Caki2 (cell line): ENCODE data around the gene CMTM5. TPM values are rescaled to one million over a fixed set of nuclear protein-coding genes. Genes with fewer than 3 reads are reported as not detected.

ENCODE experiments used
- DNase-seq: peaks from one replicate; pipeline ENCODE4 v3.0.0-alpha.2; 2015; ENCODE audit warnings: low read depth
- in situ Hi-C: cut with HindIII; loops from 2 replicates; pipeline ENCODE4 v1.10.0; 2016; ENCODE audit warnings: low sequenced_read_pairs, low pct_unique_long_range_greater_than_20kb, mixed read lengths
- total RNA-seq: library from RNA; depleted of rRNA; stranded (reverse); fragments of >200 nt; shearing (Covaris generic); gene quantifications from 2 replicates; pipeline ENCODE4 v1.2.3, GENCODE V29; 2014; ENCODE audit warnings: low replicate concordance

Gene CMTM5
- total RNA-seq, 1 experiment from 2014 or later: not detected

- in situ Hi-C loops: no loop called here
- DNase-seq: no peak
These were observed 20.9 kb upstream of the CMTM5 start for GRCh38 chr14:23355871-23356435.

- in situ Hi-C loops: no loop called here
- DNase-seq: no peak
These were observed 20.2 kb upstream of the CMTM5 start for GRCh38 chr14:23356662-23357061.

GRCh38 chr14:23357261-23357660 is 19.6 kb upstream of the CMTM5 start:
- in situ Hi-C loops: no loop called here
- DNase-seq: no peak

GRCh38 chr14:23358042-23358441 is 18.8 kb upstream of the CMTM5 start:
- in situ Hi-C loops: no loop called here
- DNase-seq: no peak

- no peak for DNase-seq
- in situ Hi-C loops: no loop called here
These were observed 18.2 kb upstream of the CMTM5 start for GRCh38 chr14:23358553-23359166.

GRCh38 chr14:23359167-23359626 is 17.6 kb upstream of the CMTM5 start:
- in situ Hi-C loops: no loop called here
- DNase-seq: no peak

GRCh38 chr14:23359722-23360447 is 17.0 kb upstream of the CMTM5 start:
- in situ Hi-C loops: no loop called here

GRCh38 chr14:23360496-23360895 is 16.4 kb upstream of the CMTM5 start:
- DNase-seq: no peak
- in situ Hi-C loops: no loop called here

More at GRCh38 chr14:23359722-23360447, 17.0 kb upstream of the CMTM5 start:
- no peak for DNase-seq

- in situ Hi-C loops: no loop called here
- no peak for DNase-seq
These were observed 15.5 kb upstream of the CMTM5 start for GRCh38 chr14:23361320-23361719.

GRCh38 chr14:23361763-23362162 is 15.1 kb upstream of the CMTM5 start:
- in situ Hi-C loops: no loop called here
- DNase-seq: no peak

GRCh38 chr14:23362200-23362599 is 14.6 kb upstream of the CMTM5 start:
- no peak for DNase-seq
- in situ Hi-C loops: no loop called here

GRCh38 chr14:23364164-23365035 is 12.4 kb upstream of the CMTM5 start:
- DNase-seq: no peak
- in situ Hi-C loops: no loop called here

- DNase-seq: no peak
- in situ Hi-C loops: no loop called here
These were observed 11.7 kb upstream of the CMTM5 start, which contains the start of gene EFS for GRCh38 chr14:23365036-23365731. Gene EFS, minus strand, starts transcription at chr14:23365172. Its CDS starts 147 bp downstream, at chr14:23365025.

- in situ Hi-C loops: no loop called here
- DNase-seq: no peak
These were observed 11.0 kb upstream of the CMTM5 start for GRCh38 chr14:23365732-23366425.

GRCh38 chr14:23366426-23366921 is 10.4 kb upstream of the CMTM5 start:
- in situ Hi-C loops: no loop called here
- DNase-seq: no peak

GRCh38 chr14:23370221-23370620 is 6.6 kb upstream of the CMTM5 start:
- in situ Hi-C loops: no loop called here
- no peak for DNase-seq

GRCh38 chr14:23371865-23372264 is 5.0 kb upstream of the CMTM5 start:
- in situ Hi-C loops: no loop called here
- no peak for DNase-seq
